K562 (cell line): Measurements from ENCODE around the gene PRKAG2. TPM values are rescaled to one million over a fixed set of nuclear protein-coding genes. Genes with fewer than 3 reads are reported as not detected.
A peak's percentile ranks its signal among the peaks of the same experiment; 100 is the strongest.

Experiments
- ATAC-seq: fragments of 200-7000 bp; cut with Tn5 transposase; 3 replicates; pipeline ENCODE4 v1.9.1; 2020; ENCODE audit warnings: moderate library complexity
- BruUV-seq: library from RNA; stranded (reverse); fragments of 400-500 nt; replicated peaks from 2 replicates; lab custom pipeline; 2021; lab: Mats Ljungman, UMichigan
- CTCF ChIA-PET: fragments of 300-600 bp; formaldehyde crosslinking; extraction: SDS; loops from one replicate; lab custom pipeline; 2021; ENCODE audit warnings: low intra/inter-chr PET ratio; lab: Yijun Ruan, JAX
- POLR2A ChIA-PET: fragments of 300-600, 350-650 bp; sonication (Branson Sonifier 250); formaldehyde crosslinking; extraction: SDS; loops from one replicate; lab custom pipeline; 2021; ENCODE audit warnings: antibody characterized with exemption, inconsistent platforms; lab: Yijun Ruan, JAX
- DNase-seq, 4 experiments: peaks; one replicate each; pipeline versions ENCODE4 v3.0.0 to v3.0.0-alpha.2; 2011 to 2018; ENCODE audit warnings: low spot score in 3 of 4, mixed read lengths in 3 of 4; ENCODE audit errors: extremely low read depth in 1 of 4
- FAIRE-seq: peaks from 2 replicates; lab custom pipeline; 2011; peaks lifted over from hg19 to GRCh38; lab: Jason Lieb, UNC
- H2AFZ ChIP-seq: 2 replicates; pipeline ENCODE4 v1.6.0; 2011; ENCODE audit warnings: low read depth, low read length, control low read depth, inconsistent platforms
- H3K27ac ChIP-seq: fragments of 200-600 bp; 3 replicates; pipeline ENCODE4 v1.8.0; 2011; ENCODE audit warnings: low read depth, mild to moderate bottlenecking, control low read depth, inconsistent platforms, low read length, moderate library complexity, mixed read lengths; ENCODE audit errors: extremely low read depth
- H3K27me3 ChIP-seq, 2 experiments: fragments of 300-600 bp in 1 of 2; 2 replicates in 1 of 2; 3 replicates in 1 of 2; pipeline versions ENCODE4 v1.6.0 to v1.8.0; 2011; ENCODE audit warnings: inconsistent platforms in 2 of 2, low read length in 2 of 2, mild to moderate bottlenecking in 1 of 2, mixed read lengths in 1 of 2, moderate library complexity in 1 of 2; ENCODE audit not compliant: control insufficient read depth in 2 of 2, insufficient read depth in 2 of 2
- H3K36me3 ChIP-seq: fragments of 300-600 bp; 3 replicates; pipeline ENCODE4 v1.8.0; 2011; ENCODE audit warnings: mild to moderate bottlenecking, low read length, inconsistent platforms; ENCODE audit not compliant: control insufficient read depth, insufficient read depth
- H3K4me1 ChIP-seq, 2 experiments: fragments of 200-600 bp in 1 of 2; replicated peaks in 1 of 2; 2 replicates in 1 of 2; 3 replicates in 1 of 2; pipeline versions ENCODE4 v1.5.1 to v1.8.0; 2011; ENCODE audit warnings: inconsistent platforms in 2 of 2, low read length in 2 of 2, mild to moderate bottlenecking in 1 of 2, mixed read lengths in 1 of 2, moderate library complexity in 1 of 2; ENCODE audit not compliant: control insufficient read depth in 2 of 2, insufficient read depth in 2 of 2
- H3K4me2 ChIP-seq: 2 replicates; pipeline ENCODE4 v1.6.1; 2011; ENCODE audit warnings: low read length, control low read depth, inconsistent platforms, mixed read lengths; ENCODE audit not compliant: insufficient read depth
- H3K4me3 ChIP-seq: fragments of 200-600 bp; sonication (generic), shearing (Covaris generic); 2 replicates; pipeline ENCODE4 v1.5.1; 2016; ENCODE audit warnings: control low read depth, inconsistent platforms
- H3K79me2 ChIP-seq: fragments of 200-600 bp; 3 replicates; pipeline ENCODE4 v1.8.0; 2011; ENCODE audit warnings: low read length, inconsistent platforms; ENCODE audit not compliant: control insufficient read depth, insufficient read depth
- H3K9ac ChIP-seq, 2 experiments: 2 replicates each; pipeline versions ENCODE4 v1.6.0 to v1.6.1; 2011; ENCODE audit warnings: low read depth in 2 of 2, low read length in 2 of 2, control low read depth in 1 of 2, inconsistent platforms in 1 of 2, mild to moderate bottlenecking in 1 of 2, mixed read lengths in 1 of 2; ENCODE audit not compliant: insufficient read depth in 1 of 2
- H3K9me1 ChIP-seq: one replicate; pipeline ENCODE4 v1.6.0; 2011; ENCODE audit warnings: inconsistent platforms, mild to moderate bottlenecking, low read length, moderate library complexity; ENCODE audit not compliant: control insufficient read depth, insufficient read depth
- H3K9me3 ChIP-seq: replicated peaks from 2 replicates; pipeline ENCODE4 v1.5.1; 2011; ENCODE audit warnings: low read depth, low read length, inconsistent platforms; ENCODE audit not compliant: control insufficient read depth, insufficient read depth
- H4K20me1 ChIP-seq: replicated peaks from 2 replicates; pipeline ENCODE4 v1.6.1; 2011; ENCODE audit warnings: low read length, inconsistent platforms, mixed read lengths; ENCODE audit not compliant: control insufficient read depth, insufficient read depth
- CHCHD3 ChIP-seq: fragments of 250-450 bp; sonication (Bioruptor Pico); IDR thresholded peaks from 2 replicates; pipeline ENCODE4 v2.1.2; 2022; ENCODE audit warnings: mild to moderate bottlenecking
- ESRRA ChIP-seq: fragments of 450-650 bp; IDR thresholded peaks from 2 replicates; pipeline ENCODE4 v1.6.1; 2014; ENCODE audit warnings: low read depth, mild to moderate bottlenecking, moderate library complexity, borderline replicate concordance
- EZH2 ChIP-seq: IDR thresholded peaks from 2 replicates; pipeline ENCODE4 v1.6.1; 2012; ENCODE audit warnings: low read depth, mild to moderate bottlenecking, inconsistent platforms, low read length, borderline replicate concordance
- HNRNPK ChIP-seq: fragments of 200-400 bp; formaldehyde crosslinking; IDR thresholded peaks from one replicate; pipeline ENCODE4 v1.6.1; 2018; ENCODE audit warnings: mild to moderate bottlenecking, low read depth, low read length; ENCODE audit not compliant: poor library complexity, severe bottlenecking
- NUFIP1 ChIP-seq: fragments of 450-650 bp; IDR thresholded peaks from 2 replicates; pipeline ENCODE4 v1.6.1; 2018; ENCODE audit not compliant: partially characterized antibody
- SIRT6 ChIP-seq: IDR thresholded peaks from one replicate; pipeline ENCODE4 v1.6.1; 2012; ENCODE audit warnings: low read depth, mild to moderate bottlenecking, control low read depth, inconsistent platforms, low read length, moderate library complexity
- SMARCB1 ChIP-seq: IDR thresholded peaks from 2 replicates; pipeline ENCODE4 v1.6.1; 2011; ENCODE audit warnings: improper control_type of control experiment, low read depth; ENCODE audit not compliant: insufficient read length
- SMC3 ChIP-seq: conservative IDR thresholded peaks from 2 replicates; pipeline ENCODE4 v1.6.1; 2011; ENCODE audit warnings: low read depth, low read length, improper control_type of control experiment; ENCODE audit not compliant: insufficient read depth
- TEAD1 ChIP-seq, 2 experiments: fragments of 450-650 bp in 1 of 2; sonication (generic) in 1 of 2; formaldehyde crosslinking; IDR thresholded peaks; 2 replicates each; pipeline versions ENCODE4 v1.4.0 to v1.8.0; 2020 to 2022; ENCODE audit warnings: mild to moderate bottlenecking in 2 of 2, missing genetic modification reagents in 1 of 2
- ZNF184 ChIP-seq: sonication (generic); formaldehyde crosslinking; IDR thresholded peaks from 2 replicates; pipeline ENCODE4 v1.5.0; 2020; ENCODE audit warnings: missing genetic modification reagents
- ZNF695 ChIP-seq: fragments of 450-650 bp; formaldehyde crosslinking; IDR thresholded peaks from 2 replicates; pipeline ENCODE4 v1.4.0; 2020; ENCODE audit warnings: mild to moderate bottlenecking, moderate library complexity
- WGBS: fragments of 100-300 bp; shearing (Covaris generic); methylation state at CpG from one replicate; pipeline ENCODE4 v1.1.6; 2016; ENCODE audit warnings: low coverage, mixed read lengths; ENCODE audit not compliant: insufficient coverage; ENCODE audit errors: missing lambda C conversion rate; 5-methylcytosine and 5-hydroxymethylcytosine counted together
- in situ Hi-C: fragments of 300-500 bp; cut with MboI; formaldehyde crosslinking; loops from 4 replicates; pipeline ENCODE4 v1.15.0; 2018; ENCODE audit warnings: inconsistent platforms, mixed read lengths
- intact Hi-C: fragments of 100-400 bp; cut with micrococcal nuclease; formaldehyde crosslinking; loops from 2 replicates; pipeline ENCODE4 v1.14.2; 2022
- polyA plus RNA-seq, 8 experiments: library from polyadenylated mRNA; depleted of rRNA in 4 of 8; stranded (reverse) in 5 of 8; unstranded in 3 of 8; fragments of >200 nt; fragmentation: Nextera tagmentation in 2 of 8; fragmentation: Illumina TruSeq in 1 of 8; extraction: Ambion mirVana in 2 of 8; extraction: Trizol in 1 of 8; gene quantifications; 2 replicates each; pipeline versions ENCODE4 v1.2.1 to v1.2.3, GENCODE V29; 2011 to 2014; ENCODE audit warnings: inconsistent platforms in 1 of 8, missing spikeins in 1 of 8
- total RNA-seq, 7 experiments: library from RNA; depleted of rRNA in 6 of 7; stranded (reverse); fragments of >200 nt in 6 of 7; fragmentation: Illumina TruSeq in 2 of 7; extraction: Trizol in 2 of 7; gene quantifications; 2 replicates each; pipeline versions ENCODE4 v1.2.1 to v1.2.3, GENCODE V29; 2011 to 2021; ENCODE audit warnings: low replicate concordance in 1 of 7
- TF ChIP-seq, protein P1 (sequence below), 2 experiments: fragments of 450-650 bp in 1 of 2; sonication (generic) in 1 of 2; formaldehyde crosslinking in 1 of 2; IDR thresholded peaks; 2 replicates each; pipeline versions ENCODE4 v1.7.1 to v1.9.0; 2016 to 2022; ENCODE audit warnings: inconsistent platforms in 1 of 2, mild to moderate bottlenecking in 1 of 2, missing genetic modification reagents in 1 of 2

PRKAG2 gene
- total and polyA plus RNA-seq, 9 of the 15 experiments (the other 6 are each of a cell fraction or from before 2014, with no cell fraction given) = 0.99 to 5.6 (median 3.3) TPM

DNA sequence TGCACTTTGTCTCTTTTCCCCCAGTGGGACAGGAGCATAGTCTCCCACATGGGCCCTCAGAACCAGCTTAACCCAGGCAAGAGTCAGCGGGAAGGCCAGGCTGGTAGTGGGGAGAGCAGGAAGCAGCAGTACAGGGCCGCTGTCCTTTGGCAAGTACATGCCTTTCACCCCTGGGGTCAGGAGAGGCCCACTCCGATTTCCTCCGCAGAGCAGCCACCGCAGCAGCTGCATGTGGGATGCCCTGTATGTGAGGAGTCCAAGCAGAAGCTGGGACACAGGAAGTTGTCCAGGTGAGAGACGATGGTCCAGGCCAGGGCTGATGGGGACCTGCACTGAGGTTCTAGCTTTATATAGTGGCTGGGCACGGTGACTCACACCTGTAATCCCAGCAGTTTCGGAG is 42.7 kb upstream of the PRKAG2 start:
- ChIA-PET POLR2A (interaction anchor here (0.6 to 1.3 kb wide), 3 partner anchors 12 to 341 kb away, joined by 3 to 5 read pairs (median 4); no protein-coding TSS in a partner anchor), CTCF (no interaction called here)
- Histone ChIP-seq H4K20me1 (no peaks in the 10 kb centered on the region), H3K27me3 (peaks cover 51 to 87% of the 10 kb centered on the region in 2 experiments), H3K9me1 (no peaks in the 10 kb centered on the region), H3K4me1 (no peaks in the 10 kb centered on the region), H3K27ac (no peak overlapping the region), H3K4me2 (no peak overlapping the region), H3K79me2 (no peaks in the 10 kb centered on the region), H3K9ac (no peak overlapping the region; a peak in 2 of 4 replicates), H2AFZ (no peak overlapping the region), H3K9me3 (no peaks in the 10 kb centered on the region), H3K36me3 (no peaks in the 10 kb centered on the region), H3K4me3 (no peak overlapping the region)
- FAIRE-seq (no peak), DNase-seq (no peak), ATAC-seq (peak; percentile 40)
- intact Hi-C loops (no loop called here), in situ Hi-C loops (no loop called here)
- TF ChIP-seq NUFIP1 (no peak), ZNF184 (no peak), ESRRA (no peak), SMARCB1 (no peak), TEAD1 (CRISPR knock-in tag; IDR thresholded peaks at IDR 0.05) (no peak), ZNF695 (CRISPR knock-in tag) (no peak), HNRNPK (no peak), CHCHD3 (CRISPR knock-in tag) (no peak), EZH2 (no peak), SIRT6 (no peak), SMC3 (no peak)
- TF ChIP-seq, protein P1, sequence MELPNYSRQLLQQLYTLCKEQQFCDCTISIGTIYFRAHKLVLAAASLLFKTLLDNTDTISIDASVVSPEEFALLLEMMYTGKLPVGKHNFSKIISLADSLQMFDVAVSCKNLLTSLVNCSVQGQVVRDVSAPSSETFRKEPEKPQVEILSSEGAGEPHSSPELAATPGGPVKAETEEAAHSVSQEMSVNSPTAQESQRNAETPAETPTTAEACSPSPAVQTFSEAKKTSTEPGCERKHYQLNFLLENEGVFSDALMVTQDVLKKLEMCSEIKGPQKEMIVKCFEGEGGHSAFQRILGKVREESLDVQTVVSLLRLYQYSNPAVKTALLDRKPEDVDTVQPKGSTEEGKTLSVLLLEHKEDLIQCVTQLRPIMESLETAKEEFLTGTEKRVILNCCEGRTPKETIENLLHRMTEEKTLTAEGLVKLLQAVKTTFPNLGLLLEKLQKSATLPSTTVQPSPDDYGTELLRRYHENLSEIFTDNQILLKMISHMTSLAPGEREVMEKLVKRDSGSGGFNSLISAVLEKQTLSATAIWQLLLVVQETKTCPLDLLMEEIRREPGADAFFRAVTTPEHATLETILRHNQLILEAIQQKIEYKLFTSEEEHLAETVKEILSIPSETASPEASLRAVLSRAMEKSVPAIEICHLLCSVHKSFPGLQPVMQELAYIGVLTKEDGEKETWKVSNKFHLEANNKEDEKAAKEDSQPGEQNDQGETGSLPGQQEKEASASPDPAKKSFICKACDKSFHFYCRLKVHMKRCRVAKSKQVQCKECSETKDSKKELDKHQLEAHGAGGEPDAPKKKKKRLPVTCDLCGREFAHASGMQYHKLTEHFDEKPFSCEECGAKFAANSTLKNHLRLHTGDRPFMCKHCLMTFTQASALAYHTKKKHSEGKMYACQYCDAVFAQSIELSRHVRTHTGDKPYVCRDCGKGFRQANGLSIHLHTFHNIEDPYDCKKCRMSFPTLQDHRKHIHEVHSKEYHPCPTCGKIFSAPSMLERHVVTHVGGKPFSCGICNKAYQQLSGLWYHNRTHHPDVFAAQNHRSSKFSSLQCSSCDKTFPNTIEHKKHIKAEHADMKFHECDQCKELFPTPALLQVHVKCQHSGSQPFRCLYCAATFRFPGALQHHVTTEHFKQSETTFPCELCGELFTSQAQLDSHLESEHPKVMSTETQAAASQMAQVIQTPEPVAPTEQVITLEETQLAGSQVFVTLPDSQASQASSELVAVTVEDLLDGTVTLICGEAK (IDR thresholded peaks at IDR 0.05) = no peak
- TF ChIP-seq, protein P1 (CRISPR knock-in tag; IDR thresholded peaks at IDR 0.05) = no peak
- no TSS peak for BruUV-seq
- WGBS = 4% methylated on average over 8 of the region's 8 CpGs
